22Rv1 (cell line): ENCODE results near the gene LCN1.

ENCODE experiments used
- CTCF ChIP-seq: fragments of 450-650 bp; IDR thresholded peaks from 2 replicates; pipeline ENCODE4 v1.5.1; 2017; ENCODE audit warnings: mild to moderate bottlenecking
- ZFX ChIP-seq: fragments of 450-650 bp; IDR thresholded peaks from 2 replicates; pipeline ENCODE4 v1.6.1; 2017; ENCODE audit warnings: antibody characterized with exemption, borderline replicate concordance

- TF ChIP-seq CTCF (no peak), ZFX (no peak)
These were observed 29.8 kb downstream of the LCN1 start for GRCh38 chr9:135551031-135551430.
